Psoas muscle (tissue), 8 donors: ENCODE data around the gene GATA1. TPM values are rescaled to one million over a fixed set of nuclear protein-coding genes. Genes with fewer than 3 reads are reported as not detected.
A peak's percentile ranks its signal among the peaks of the same experiment; 100 is the strongest.

ENCODE experiments used
- ATAC-seq, 4 donors: fragments of 200-7000 bp; cut with Tn5 transposase; one replicate each; pipeline ENCODE4 v1.9.1; 2020; ENCODE audit warnings: moderate library complexity in 3 of 4, mild to moderate bottlenecking in 2 of 4
- DNase-seq, 2 donors: peaks; one replicate each; pipeline ENCODE4 v3.0.0-alpha.2; 2020
- H3K27ac ChIP-seq: fragments of 200-600 bp; one replicate; pipeline ENCODE4 v1.8.0; 2022
- H3K27me3 ChIP-seq, 3 donors: fragments of 200-600 bp in 1 of 3; one replicate each; pipeline versions ENCODE4 v1.6.1 to v1.8.0; 2013 to 2022; ENCODE audit warnings: low read length in 2 of 3, mild to moderate bottlenecking in 2 of 3, moderate library complexity in 1 of 3; ENCODE audit not compliant: insufficient read depth in 3 of 3
- H3K36me3 ChIP-seq, 2 donors: fragments of 200-600 bp in 1 of 2; one replicate each; pipeline versions ENCODE4 v1.6.1 to v1.8.0; 2013 to 2022; ENCODE audit warnings: low read depth in 1 of 2, mild to moderate bottlenecking in 1 of 2, moderate library complexity in 1 of 2; ENCODE audit not compliant: insufficient read depth in 1 of 2
- H3K4me1 ChIP-seq: fragments of 200-600 bp; one replicate; pipeline ENCODE4 v1.8.0; 2022
- H3K4me3 ChIP-seq: fragments of 200-600 bp; one replicate; pipeline ENCODE4 v1.8.0; 2022; ENCODE audit warnings: mild to moderate bottlenecking
- H3K9me3 ChIP-seq: fragments of 200-600 bp; one replicate; pipeline ENCODE4 v1.8.0; 2022
- CTCF ChIP-seq: fragments of 200-600 bp; IDR thresholded peaks from one replicate; pipeline ENCODE4 v1.8.0; 2022; ENCODE audit warnings: antibody characterized with exemption
- WGBS, 3 donors: extraction: QIAGEN DNeasy Blood & Tissue Kit; methylation state at CpG; one replicate each; pipeline versions ENCODE4 v1.1.6 to v1.1.7; 2013; 5-methylcytosine and 5-hydroxymethylcytosine counted together
- intact Hi-C, 2 donors: fragments of 100-400 bp; cut with DNase I; formaldehyde crosslinking; loops; one replicate each; pipeline versions ENCODE4 v1.11.0 to v1.14.2; 2022
- polyA plus RNA-seq, 3 donors: library from polyadenylated mRNA; stranded (reverse); fragments of 200-250 nt; gene quantifications; one replicate each; pipeline ENCODE4 v1.2.3, GENCODE V29; 2013
- total RNA-seq, 4 donors: library from RNA; stranded (reverse); fragmentation: NEBNext Ultra II Directional in 2 of 4; extraction: Animal tissue kit (Norgen Biotek cat#: 25700) in 2 of 4; gene quantifications; one replicate each; pipeline versions ENCODE4 v1.2.1 to v1.2.4, GENCODE V29; 2021 to 2023
- donor health status: healthy with polysubstance abuse.
- donor health status: DM: no; HTN: no; CAD: no; lungs with moderate emphysema.
- donor health status: Bipolar disorder and iron deficiency.
- donor health status: healthy.
- donor health status: DM: yes; HTN: yes; CAD: no.
- donor health status: DM: no; HTN: no; CAD: no.
- donor health status: DM: no; HTN: no; CAD: no.
- donor health status: DM: yes; HTN: yes; CAD: no.

Gene GATA1
- total and polyA plus RNA-seq, 7 donors = 0.03 to 0.17 (median 0.04) TPM; not detected in 4

- intact Hi-C loops = loop anchor here in 1 of 2 donors (10.0 kb wide), 1 partner anchor 127 kb away; no protein-coding TSS in a partner anchor
- DNase-seq (peak; percentile 82 to 87), ATAC-seq (peak; percentile 46 to 68 (median 60))
- WGBS, 3 donors = 4 to 38% (median 4%) methylated on average over 24 to 40 of the region's 40 CpGs
- Histone ChIP-seq H3K27ac (peak overlapping the region; percentile 93), H3K4me1 (no peaks in the 10 kb centered on the region), H3K4me3 (peak overlapping the region; percentile 74), H3K9me3 (no peaks in the 10 kb centered on the region), H3K27me3 (no peaks in the 10 kb centered on the region), H3K36me3 (peaks cover 3 to 28% of the 10 kb centered on the region in 2 donors)
- TF ChIP-seq CTCF = no peak
Observed at GRCh38 chrX:48802089-48802904, 15.9 kb downstream of the GATA1 start.

DNA sequence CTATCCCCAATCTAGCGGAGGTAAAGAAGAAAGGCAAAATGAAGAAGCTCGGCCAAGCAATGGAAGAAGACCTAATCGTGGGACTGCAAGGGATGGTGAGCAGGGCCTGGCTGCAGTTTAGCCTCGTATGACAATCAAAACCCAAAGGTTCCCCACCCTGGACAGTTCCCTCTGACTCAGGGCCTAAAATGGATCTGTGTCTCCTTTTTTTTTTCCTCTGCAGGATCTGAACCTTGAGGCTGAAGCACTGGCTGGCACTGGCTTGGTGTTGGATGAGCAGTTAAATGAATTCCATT is 16.5 kb downstream of the GATA1 start:
- Histone ChIP-seq H3K9me3 (no peaks in the 10 kb centered on the region), H3K4me3 (peak overlapping the region; percentile 74), H3K4me1 (no peaks in the 10 kb centered on the region), H3K27ac (peak overlapping the region; percentile 93), H3K36me3 (peaks cover 3 to 30% of the 10 kb centered on the region in 2 donors), H3K27me3 (no peaks in the 10 kb centered on the region)
- intact Hi-C loops = loop anchor here in 1 of 2 donors (10.0 kb wide), 1 partner anchor 128 kb away; no protein-coding TSS in a partner anchor
- DNase-seq (no peak), ATAC-seq (no peak)
- no peak for TF ChIP-seq CTCF
- WGBS, 3 donors = 44 to 66% (median 56%) methylated on average over 4 of the region's 4 CpGs

DNA sequence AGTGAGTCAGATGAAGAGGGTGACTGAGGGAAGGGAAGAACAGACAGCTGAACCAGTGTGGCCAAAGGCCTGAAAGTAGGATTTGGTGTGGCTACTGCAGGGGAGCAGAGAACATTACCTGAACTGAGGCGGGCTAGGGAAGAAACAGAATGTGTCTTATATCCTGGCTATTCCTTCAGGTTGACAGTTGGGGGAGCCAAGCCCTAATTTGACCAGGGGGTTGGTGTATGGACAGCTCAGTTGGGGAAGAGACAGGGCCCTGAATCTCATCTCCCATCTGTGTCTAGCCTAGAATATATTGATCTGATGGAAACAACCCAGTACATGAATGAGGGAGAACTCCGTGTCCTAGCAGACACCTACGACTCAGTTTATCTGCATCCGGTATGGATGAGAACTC is 19.7 kb downstream of the GATA1 start:
- Histone ChIP-seq H3K27me3 (no peaks in the 10 kb centered on the region), H3K27ac (no peak overlapping the region), H3K36me3 (peaks cover 3 to 43% of the 10 kb centered on the region in 2 donors), H3K4me3 (no peak overlapping the region), H3K9me3 (no peaks in the 10 kb centered on the region), H3K4me1 (no peaks in the 10 kb centered on the region)
- intact Hi-C loops = loop anchor here in 1 of 2 donors (10.0 kb wide), 1 partner anchor 131 kb away; no protein-coding TSS in a partner anchor
- DNase-seq (no peak), ATAC-seq (no peak)
- no peak for TF ChIP-seq CTCF
- WGBS, 3 donors = 84 to 97% (median 93%) methylated on average over 3 to 4 of the region's 4 CpGs

- no peak for ATAC-seq
- H3K9me3 ChIP-seq = no peaks in the 10 kb centered on the region
- no peak for DNase-seq
- no peak overlapping the region for H3K27ac ChIP-seq
- H3K27me3 ChIP-seq = peaks cover 0 to 3% (median 0%) of the 10 kb centered on the region in 3 donors
- H3K36me3 ChIP-seq = peaks cover 0 to 56% of the 10 kb centered on the region in 2 donors
- 91 to 97% (median 96%) methylated on average over 8 of the region's 8 CpGs for WGBS, 3 donors
- no peak overlapping the region for H3K4me3 ChIP-seq
- TF ChIP-seq CTCF = no peak
- intact Hi-C loops = no loop called here
- H3K4me1 ChIP-seq = no peaks in the 10 kb centered on the region
Observed at GRCh38 chrX:48813644-48814043, 27.3 kb downstream of the GATA1 start.
